Measurements from ENCODE around the gene CD274. TPM values are rescaled to one million over a fixed set of nuclear protein-coding genes. Genes with fewer than 3 reads are reported as not detected.

CD274 gene
- total and polyA plus RNA-seq, 2 donors (not counting 3 experiments of a cell fraction or from before 2014, with no cell fraction given) = 25.4 to 26.8 TPM

GRCh38 chr9:5518171-5518936 lies 68.0 kb downstream of the CD274 start:
- FAIRE-seq (no peak), DNase-seq (ENCODE audit: low read depth, low spot score) (no peak)
- peaks cover 5% of the 10 kb centered on the region for H3K79me2 ChIP-seq (ENCODE audit: control insufficient read depth, insufficient read depth, low read length)
- H3K4me1 ChIP-seq (ENCODE audit: control insufficient read depth, extremely low read depth, insufficient read depth, low read length) = no peaks in the 10 kb centered on the region
- intact Hi-C loops (cut with micrococcal nuclease) (no loop called here), dilution Hi-C loops (cut with MboI; ENCODE audit: extremely low pct_ligation_motif_present, low sequenced_read_pairs) (no loop called here)
- no peaks in the 10 kb centered on the region for H3K9me3 ChIP-seq (replicated peaks; ENCODE audit: control insufficient read depth, insufficient read depth, low read length)
- H3K4me3 ChIP-seq (replicated peaks in 1 of 3; ENCODE audit: insufficient read depth in 1 of 3, low read depth in 1 of 3, low read length in 3 of 3) = no peak overlapping the region
- H4K20me1 ChIP-seq (replicated peaks; ENCODE audit: control insufficient read depth, extremely low read depth, insufficient read depth, low read length) = no peaks in the 10 kb centered on the region
- POLR2A ChIA-PET = no interaction called here
- TF ChIP-seq CTCF (IDR thresholded peaks at IDR 0.05; ENCODE audit: extremely low read depth in 1 of 2, insufficient read depth in 1 of 2, low read depth in 1 of 2, low read length in 2 of 2) (no peak), POLR2AphosphoS5 (IDR thresholded peaks at IDR 0.05; ENCODE audit: insufficient read depth, low read depth, low read length) (no peak), FOS (IDR thresholded peaks at IDR 0.05; ENCODE audit: borderline replicate concordance, insufficient read depth, low read length) (no peak), MAX (IDR thresholded peaks at IDR 0.05; ENCODE audit: insufficient read depth, insufficient read length) (no peak), EZH2 (IDR thresholded peaks at IDR 0.05; ENCODE audit: borderline replicate concordance, low read depth, low read length, severe bottlenecking) (no peak), POLR2A (IDR thresholded peaks at IDR 0.05; ENCODE audit: low read depth, low read length) (no peak), MYC (IDR thresholded peaks at IDR 0.05; ENCODE audit: low read depth, low read length) (no peak), JUN (IDR thresholded peaks at IDR 0.05; ENCODE audit: borderline replicate concordance, insufficient read depth, insufficient read length, low read depth) (no peak), GATA2 (IDR thresholded peaks at IDR 0.05; ENCODE audit: insufficient read depth, insufficient read length, low read depth, low read length) (no peak)
- H3K4me2 ChIP-seq (ENCODE audit: insufficient read depth, low read length) = no peak overlapping the region
- no peak overlapping the region for H3K27ac ChIP-seq (ENCODE audit: insufficient read depth, low read depth, low read length)
- H3K36me3 ChIP-seq (ENCODE audit: control insufficient read depth in 2 of 2, extremely low read depth in 1 of 2, insufficient read depth in 2 of 2, low read length in 2 of 2) = no peaks in the 10 kb centered on the region
- BruUV-seq (replicated peaks) = no TSS peak
- no peak overlapping the region for H3K9ac ChIP-seq (replicated peaks; ENCODE audit: extremely low read depth, insufficient read depth, low read length)
- H2AFZ ChIP-seq (ENCODE audit: low read depth, low read length) = no peak overlapping the region
- no peaks in the 10 kb centered on the region for H3K9me1 ChIP-seq (replicated peaks; ENCODE audit: control insufficient read depth, extremely low read depth, insufficient read depth, low read length)
- H3K27me3 ChIP-seq (ENCODE audit: control insufficient read depth in 2 of 2, insufficient read depth in 2 of 2, low read length in 2 of 2) = no peaks in the 10 kb centered on the region
- CTCF ChIA-PET = interaction anchor here (0.9 to 1.8 kb wide), 8 partner anchors 11 to 755 kb away, joined by 3 to 10 read pairs (median 3); partner anchors contain the start of genes CD274 and INSL6

All from endothelial cell of umbilical vein (primary cell).